ENCODE results near the gene FAM78A. TPM values are rescaled to one million over a fixed set of nuclear protein-coding genes. Genes with fewer than 3 reads are reported as not detected.

FAM78A gene
- total and polyA plus RNA-seq, 4 donors: 0.59 to 6.3 (median 3.0) TPM

DNA sequence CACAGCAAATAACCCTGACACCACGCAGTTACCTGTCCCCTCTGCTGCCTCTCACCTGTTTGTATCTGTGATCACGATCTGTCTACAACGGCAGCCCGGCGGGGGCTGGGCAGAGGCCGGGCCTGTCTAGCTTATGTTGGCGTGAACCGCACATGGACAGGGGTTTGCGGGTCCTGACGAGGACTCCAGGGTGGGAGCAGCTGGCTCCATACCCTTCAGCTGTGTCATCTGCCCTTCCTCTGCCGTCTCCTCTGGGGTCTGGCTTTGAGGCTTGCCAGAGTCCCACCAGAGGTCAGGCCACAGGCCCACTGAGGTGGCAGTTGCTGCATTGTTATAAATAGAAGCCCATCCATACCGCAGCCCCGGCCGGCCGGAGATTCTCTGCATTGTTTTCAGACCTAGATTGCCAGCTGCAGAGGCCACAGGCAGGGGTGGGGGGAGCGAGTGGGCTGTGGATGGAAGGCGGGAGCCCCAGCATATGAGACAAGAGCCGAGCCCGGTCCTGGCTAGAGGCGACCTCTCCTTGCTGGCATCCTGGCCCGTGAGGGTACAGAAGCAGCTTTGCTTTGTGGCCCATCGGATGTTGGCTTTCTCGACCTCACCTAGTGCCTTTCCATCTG is 37.8 kb downstream of the FAM78A start:
- Histone ChIP-seq H3K4me3 (ENCODE audit: low read length in 2 of 2) (no peak overlapping the region), H3K36me3 (ENCODE audit: control insufficient read depth in 1 of 2, insufficient read depth in 2 of 2, low read length in 1 of 2) (peaks cover 0 to 7% of the 10 kb centered on the region in 2 donors), H3K9me3 (ENCODE audit: control insufficient read depth, low read length) (no peaks in the 10 kb centered on the region), H3K27ac (ENCODE audit: low read depth in 1 of 2, low read length in 2 of 2) (no peak overlapping the region), H3K4me1 (ENCODE audit: control insufficient read depth in 1 of 2, insufficient read depth in 2 of 2, low read length in 2 of 2) (no peaks in the 10 kb centered on the region), H3K27me3 (ENCODE audit: control insufficient read depth in 1 of 2, insufficient read depth in 2 of 2, low read length in 1 of 2) (no peaks in the 10 kb centered on the region)
- intact Hi-C loops (cut with DNase I): loop anchor here in 1 of 2 donors (5.0 kb wide), 1 partner anchor 49 kb away; the partner anchor contains the start of gene PLPP7
- ATAC-seq (ENCODE audit: low FRiP score) (no peak), DNase-seq (no peak)
- 22 to 25% methylated on average over 23 of the region's 23 CpGs for WGBS, 2 donors

DNA sequence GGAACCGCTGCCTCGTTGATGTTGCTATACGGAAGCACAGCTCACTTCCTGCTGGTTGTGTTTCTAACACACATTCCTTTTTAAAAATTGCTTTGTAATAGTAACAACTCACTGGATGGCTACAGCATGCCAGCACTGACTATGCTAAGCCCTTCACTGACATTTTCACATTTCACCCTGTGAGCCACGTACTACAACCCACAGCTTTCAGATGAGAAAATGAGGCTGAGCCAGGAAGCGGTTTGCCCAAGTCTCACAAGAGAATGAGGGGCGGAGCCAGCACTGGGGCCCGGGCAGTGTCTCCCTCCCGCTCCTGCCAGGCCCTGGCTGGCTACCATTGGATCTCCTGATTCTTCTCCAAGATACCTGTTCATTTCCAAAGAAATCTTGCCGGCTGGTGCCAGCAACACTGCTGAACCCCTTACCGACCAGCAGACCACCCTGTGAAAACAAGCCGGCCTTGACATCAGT is 38.3 kb downstream of the FAM78A start:
- ATAC-seq (ENCODE audit: low FRiP score) (peak; percentile 78), DNase-seq (peak; percentile 88 to 89)
- Histone ChIP-seq H3K36me3 (ENCODE audit: control insufficient read depth in 1 of 2, insufficient read depth in 2 of 2, low read length in 1 of 2) (peaks cover 0 to 7% of the 10 kb centered on the region in 2 donors), H3K9me3 (ENCODE audit: control insufficient read depth, low read length) (no peaks in the 10 kb centered on the region), H3K27me3 (ENCODE audit: control insufficient read depth in 1 of 2, insufficient read depth in 2 of 2, low read length in 1 of 2) (no peaks in the 10 kb centered on the region), H3K27ac (ENCODE audit: low read depth in 1 of 2, low read length in 2 of 2) (no peak overlapping the region), H3K4me3 (ENCODE audit: low read length in 2 of 2) (no peak overlapping the region), H3K4me1 (ENCODE audit: control insufficient read depth in 1 of 2, insufficient read depth in 2 of 2, low read length in 2 of 2) (no peaks in the 10 kb centered on the region)
- intact Hi-C loops (cut with DNase I): loop anchor here in 1 of 2 donors (5.0 kb wide), 1 partner anchor 49 kb away; the partner anchor contains the start of gene PLPP7
- WGBS, 2 donors: 5 to 7% methylated on average over 11 of the region's 11 CpGs

DNA sequence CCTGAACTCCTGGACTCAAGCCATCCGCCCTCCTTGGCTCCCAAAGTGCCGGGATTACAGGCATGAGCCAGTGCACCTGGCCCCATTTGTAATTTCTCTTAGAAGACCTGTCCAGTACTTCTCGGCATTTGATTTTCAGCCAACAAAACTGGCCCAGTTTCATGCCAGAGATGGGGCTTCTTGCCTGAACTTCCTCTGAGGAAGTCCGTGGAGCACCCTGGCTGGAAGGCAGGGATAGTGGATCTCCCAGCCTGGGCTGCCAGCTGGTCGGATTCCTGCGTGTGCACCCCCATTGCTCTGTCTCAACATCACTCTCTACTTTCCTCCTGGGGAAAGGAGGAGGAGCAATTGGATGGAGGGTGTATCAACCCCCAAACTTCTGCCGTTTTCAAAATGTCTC is 39.0 kb downstream of the FAM78A start:
- ATAC-seq (ENCODE audit: low FRiP score) (no peak), DNase-seq (no peak)
- Histone ChIP-seq H3K4me3 (ENCODE audit: low read length in 2 of 2) (no peak overlapping the region), H3K4me1 (ENCODE audit: control insufficient read depth in 1 of 2, insufficient read depth in 2 of 2, low read length in 2 of 2) (no peaks in the 10 kb centered on the region), H3K36me3 (ENCODE audit: control insufficient read depth in 1 of 2, insufficient read depth in 2 of 2, low read length in 1 of 2) (peaks cover 0 to 7% of the 10 kb centered on the region in 2 donors), H3K27ac (ENCODE audit: low read depth in 1 of 2, low read length in 2 of 2) (no peak overlapping the region), H3K9me3 (ENCODE audit: control insufficient read depth, low read length) (no peaks in the 10 kb centered on the region), H3K27me3 (ENCODE audit: control insufficient read depth in 1 of 2, insufficient read depth in 2 of 2, low read length in 1 of 2) (no peaks in the 10 kb centered on the region)
- intact Hi-C loops (cut with DNase I): loop anchor here in 1 of 2 donors (5.0 kb wide), 1 partner anchor 50 kb away; the partner anchor contains the start of gene PLPP7
- WGBS, 2 donors: 54 to 55% methylated on average over 7 of the region's 7 CpGs

DNA sequence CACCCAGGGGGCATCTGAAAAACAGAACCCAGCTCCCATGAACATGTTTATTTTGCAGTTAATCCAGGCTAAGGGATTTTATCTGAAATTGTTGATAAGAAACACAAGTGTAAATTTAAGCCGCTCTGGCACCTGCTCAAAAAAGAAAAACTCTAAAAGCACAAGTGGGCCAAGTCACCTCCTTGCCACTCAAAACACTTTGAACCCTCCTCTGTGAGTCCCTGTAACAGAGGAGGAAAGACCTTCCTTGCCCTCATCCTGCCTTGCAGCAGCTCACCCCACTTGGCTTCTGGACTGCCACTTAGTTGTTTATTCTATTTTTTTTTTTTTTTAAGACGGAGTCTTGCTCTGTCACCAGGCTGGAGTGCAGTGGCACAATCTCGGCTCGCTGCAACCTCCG is 39.5 kb downstream of the FAM78A start:
- H3K4me3 ChIP-seq (ENCODE audit: low read length in 2 of 2): no peak overlapping the region
- 50 to 66% methylated on average over 5 of the region's 5 CpGs for WGBS, 2 donors
- ATAC-seq (ENCODE audit: low FRiP score) (no peak), DNase-seq (no peak)
- H3K27ac ChIP-seq (ENCODE audit: low read depth in 1 of 2, low read length in 2 of 2): no peak overlapping the region
- no peaks in the 10 kb centered on the region for H3K4me1 ChIP-seq (ENCODE audit: control insufficient read depth in 1 of 2, insufficient read depth in 2 of 2, low read length in 2 of 2)
- intact Hi-C loops (cut with DNase I): loop anchor here in 1 of 2 donors (5.0 kb wide), 1 partner anchor 51 kb away; the partner anchor contains the start of gene PLPP7
- peaks cover 0 to 7% of the 10 kb centered on the region in 2 donors for H3K36me3 ChIP-seq (ENCODE audit: control insufficient read depth in 1 of 2, insufficient read depth in 2 of 2, low read length in 1 of 2)
- H3K9me3 ChIP-seq (ENCODE audit: control insufficient read depth, low read length): no peaks in the 10 kb centered on the region
- H3K27me3 ChIP-seq (ENCODE audit: control insufficient read depth in 1 of 2, insufficient read depth in 2 of 2, low read length in 1 of 2): no peaks in the 10 kb centered on the region

DNA sequence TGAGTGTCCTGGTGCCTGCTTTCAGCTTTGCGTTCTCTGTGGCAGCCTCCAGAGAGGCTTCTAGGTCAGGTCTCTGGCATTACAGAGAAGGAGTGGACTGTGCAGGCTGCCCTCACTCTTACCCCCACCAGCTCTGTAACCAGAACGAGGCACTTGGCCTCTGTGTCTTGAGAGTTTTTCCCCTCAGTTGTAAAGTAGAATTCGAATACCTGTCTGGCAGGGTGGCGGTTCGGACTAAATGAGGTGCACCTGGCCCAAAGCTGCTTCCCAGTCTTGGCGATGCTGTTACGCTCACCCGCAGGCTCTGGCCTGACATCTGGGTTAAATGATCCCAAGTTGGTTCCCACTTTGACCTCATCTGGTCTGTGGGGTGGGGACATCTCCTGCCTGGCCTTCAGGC is 40.1 kb downstream of the FAM78A start:
- Histone ChIP-seq H3K4me1 (ENCODE audit: control insufficient read depth in 1 of 2, insufficient read depth in 2 of 2, low read length in 2 of 2) (no peaks in the 10 kb centered on the region), H3K36me3 (ENCODE audit: control insufficient read depth in 1 of 2, insufficient read depth in 2 of 2, low read length in 1 of 2) (peaks cover 0 to 7% of the 10 kb centered on the region in 2 donors), H3K4me3 (ENCODE audit: low read length in 2 of 2) (no peak overlapping the region), H3K27me3 (ENCODE audit: control insufficient read depth in 1 of 2, insufficient read depth in 2 of 2, low read length in 1 of 2) (no peaks in the 10 kb centered on the region), H3K9me3 (ENCODE audit: control insufficient read depth, low read length) (no peaks in the 10 kb centered on the region), H3K27ac (ENCODE audit: low read depth in 1 of 2, low read length in 2 of 2) (no peak overlapping the region)
- no peak for ATAC-seq (ENCODE audit: low FRiP score)
- DNase-seq: no peak
- intact Hi-C loops (cut with DNase I): loop anchor here in 1 of 2 donors (5.0 kb wide), 1 partner anchor 51 kb away; the partner anchor contains the start of gene PLPP7
- WGBS, 2 donors: 91 to 96% methylated on average over 8 of the region's 8 CpGs

DNA sequence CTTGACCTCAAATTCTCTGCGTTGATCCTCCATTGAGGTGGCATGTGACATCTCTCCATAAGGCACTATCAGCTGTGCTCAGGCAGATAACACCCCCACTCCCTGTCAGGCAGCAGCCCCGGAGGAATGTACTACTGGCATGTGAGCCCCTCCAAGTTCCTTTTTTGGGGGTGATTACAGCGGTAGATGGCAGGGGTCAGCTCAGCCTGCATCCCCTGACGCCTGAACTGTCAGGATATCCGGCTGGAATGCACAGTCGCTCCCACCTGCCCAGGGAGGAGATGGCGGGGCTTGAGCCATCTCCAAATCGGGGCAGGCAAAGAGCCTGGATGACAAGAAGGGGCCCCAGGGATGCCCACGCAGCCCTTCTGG is 40.8 kb downstream of the FAM78A start:
- WGBS, 2 donors: 89 to 95% methylated on average over 9 of the region's 9 CpGs
- H3K4me3 ChIP-seq (ENCODE audit: low read length in 2 of 2): no peak overlapping the region
- no peak overlapping the region for H3K27ac ChIP-seq (ENCODE audit: low read depth in 1 of 2, low read length in 2 of 2)
- H3K9me3 ChIP-seq (ENCODE audit: control insufficient read depth, low read length): no peaks in the 10 kb centered on the region
- no peaks in the 10 kb centered on the region for H3K4me1 ChIP-seq (ENCODE audit: control insufficient read depth in 1 of 2, insufficient read depth in 2 of 2, low read length in 2 of 2)
- H3K27me3 ChIP-seq (ENCODE audit: control insufficient read depth in 1 of 2, insufficient read depth in 2 of 2, low read length in 1 of 2): no peaks in the 10 kb centered on the region
- peaks cover 0 to 7% of the 10 kb centered on the region in 2 donors for H3K36me3 ChIP-seq (ENCODE audit: control insufficient read depth in 1 of 2, insufficient read depth in 2 of 2, low read length in 1 of 2)
- intact Hi-C loops (cut with DNase I): loop anchor here in 1 of 2 donors (5.0 kb wide), 1 partner anchor 52 kb away; the partner anchor contains the start of gene PLPP7
- DNase-seq: no peak
- no peak for ATAC-seq (ENCODE audit: low FRiP score)

DNA sequence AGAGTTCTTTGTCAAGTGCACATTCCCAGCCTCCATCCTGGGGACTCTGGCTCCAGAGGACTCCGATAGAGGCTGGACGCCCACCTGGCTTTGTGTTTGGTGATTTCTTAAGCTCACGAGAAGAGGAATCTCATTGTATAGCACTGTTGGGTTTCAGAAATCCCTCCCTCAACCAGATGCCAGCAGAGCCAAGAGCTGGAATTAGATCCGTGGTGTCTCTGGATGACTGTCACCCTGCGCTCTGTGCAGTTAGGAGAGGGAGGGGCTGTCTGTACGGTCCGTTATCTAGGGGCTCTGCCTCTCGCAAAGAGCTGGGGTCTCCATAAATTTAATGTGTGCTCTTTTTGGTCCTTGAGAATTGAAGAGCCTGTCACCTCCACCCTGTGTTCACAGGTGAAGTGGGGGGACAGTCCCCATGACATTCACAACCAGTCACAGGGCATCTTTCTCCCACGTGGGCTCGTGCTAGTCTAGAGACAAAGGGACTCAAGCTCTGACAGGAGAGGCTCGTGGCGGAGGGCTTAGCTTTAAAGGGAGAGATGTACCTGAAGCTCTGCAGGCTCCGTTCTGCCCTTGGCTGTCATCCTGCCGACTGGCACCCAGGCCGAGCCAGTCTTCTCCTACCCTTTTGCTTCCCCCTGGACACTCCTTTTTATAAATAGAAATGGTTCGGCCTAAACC is 41.4 kb downstream of the FAM78A start:
- no peak for DNase-seq
- intact Hi-C loops (cut with DNase I): loop anchor here in 1 of 2 donors (5.0 kb wide), 1 partner anchor 52 kb away; the partner anchor contains the start of gene PLPP7
- H3K36me3 ChIP-seq (ENCODE audit: control insufficient read depth in 1 of 2, insufficient read depth in 2 of 2, low read length in 1 of 2): peaks cover 0 to 7% of the 10 kb centered on the region in 2 donors

DNA sequence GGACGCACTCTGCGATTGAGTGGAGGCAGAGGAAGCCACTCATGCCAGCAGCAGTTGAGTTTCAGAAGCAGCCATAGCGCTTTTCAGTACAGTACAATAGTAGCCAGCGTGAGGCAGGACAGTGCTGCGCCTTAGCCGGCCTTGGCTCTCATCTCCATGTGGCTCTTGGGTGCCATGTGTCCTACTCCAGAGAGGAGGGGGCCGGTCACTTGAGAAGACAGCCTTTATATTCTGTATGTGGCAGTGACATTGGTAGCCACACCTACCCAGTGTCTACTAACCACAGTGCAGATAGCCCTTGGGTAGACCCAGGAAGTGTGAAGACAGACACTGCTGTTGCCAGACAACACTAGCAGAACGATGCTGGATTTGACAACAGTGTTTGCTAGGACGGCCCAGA is 42.3 kb downstream of the FAM78A start:
- Histone ChIP-seq H3K27me3 (ENCODE audit: control insufficient read depth in 1 of 2, insufficient read depth in 2 of 2, low read length in 1 of 2) (no peaks in the 10 kb centered on the region), H3K4me1 (ENCODE audit: control insufficient read depth in 1 of 2, insufficient read depth in 2 of 2, low read length in 2 of 2) (no peaks in the 10 kb centered on the region), H3K9me3 (ENCODE audit: control insufficient read depth, low read length) (no peaks in the 10 kb centered on the region), H3K27ac (ENCODE audit: low read depth in 1 of 2, low read length in 2 of 2) (no peak overlapping the region), H3K4me3 (ENCODE audit: low read length in 2 of 2) (no peak overlapping the region), H3K36me3 (ENCODE audit: control insufficient read depth in 1 of 2, insufficient read depth in 2 of 2, low read length in 1 of 2) (peaks cover 0 to 7% of the 10 kb centered on the region in 2 donors)
- WGBS, 2 donors: 95 to 96% methylated on average over 9 of the region's 9 CpGs
- DNase-seq (no peak), ATAC-seq (ENCODE audit: low FRiP score) (no peak)
- intact Hi-C loops (cut with DNase I): no loop called here

More for the DNA sequence above, 41.4 kb downstream of the FAM78A start:
- Histone ChIP-seq H3K4me1 (ENCODE audit: control insufficient read depth in 1 of 2, insufficient read depth in 2 of 2, low read length in 2 of 2) (no peaks in the 10 kb centered on the region), H3K27ac (ENCODE audit: low read depth in 1 of 2, low read length in 2 of 2) (no peak overlapping the region), H3K27me3 (ENCODE audit: control insufficient read depth in 1 of 2, insufficient read depth in 2 of 2, low read length in 1 of 2) (no peaks in the 10 kb centered on the region), H3K4me3 (ENCODE audit: low read length in 2 of 2) (no peak overlapping the region), H3K9me3 (ENCODE audit: control insufficient read depth, low read length) (no peaks in the 10 kb centered on the region)
- WGBS, 2 donors: 91% methylated on average over 15 to 16 of the region's 16 CpGs
- no peak for ATAC-seq (ENCODE audit: low FRiP score)

Data from aorta (tissue), 5 donors.